ENCODE measurements around the gene TPT1. TPM values are rescaled to one million over a fixed set of nuclear protein-coding genes. Genes with fewer than 3 reads are reported as not detected.
"Not testable (repeated sequence)": the region's sequence is repeated elsewhere in the genome, so short reads cannot be mapped to it uniquely, and the experiment has no call there.

The TPT1 gene
- 1,000 to 10,000 TPM; 2,366 to 3,883 TPM for total RNA-seq
- 1,000 to 10,000 TPM; 2,881 to 3,017 TPM for polyA plus RNA-seq (ENCODE audit: insufficient read length in 2 of 2)
- long read RNA-seq, donor 1, full-length matches to known transcripts = 1,372 of 1,653 reads
- long read RNA-seq, donor 1, partial matches to known transcripts = 263 of 1,653 reads
- long read RNA-seq, donor 1, other reads (novel, unspliced or antisense) = 18 of 1,653 reads
- long read RNA-seq, donor 2, full-length matches to known transcripts = 670 of 728 reads
- long read RNA-seq, donor 2, partial matches to known transcripts = 58 of 728 reads
- long read RNA-seq, donor 2, other reads (novel, unspliced or antisense) = 0 of 728 reads
- long read RNA-seq, donor 3, full-length matches to known transcripts = 858 of 1,003 reads
- long read RNA-seq, donor 3, partial matches to known transcripts = 129 of 1,003 reads
- long read RNA-seq, donor 3, other reads (novel, unspliced or antisense) = 16 of 1,003 reads
- long read RNA-seq, donor 4, full-length matches to known transcripts = 8,781 of 10,573 reads
- long read RNA-seq, donor 4, partial matches to known transcripts = 1,442 of 10,573 reads
- long read RNA-seq, donor 4, other reads (novel, unspliced or antisense) = 350 of 10,573 reads

GRCh38 chr13:45341034-45341798 lies at the start of gene TPT1:
TSS of gene TPT1 (minus strand) at chr13:45341183. CDS start at chr13:45341069, 114 bp downstream.
- Histone ChIP-seq H3K27ac (ENCODE audit: low read depth, low read length) (peak within 1 kb of the TSS; percentile 98), H3K27me3 (ENCODE audit: control insufficient read depth, insufficient read depth, low read length) (no peaks in the 10 kb centered on the region), H3K36me3 (ENCODE audit: control insufficient read depth, insufficient read depth, low read length) (peaks cover 22% of the 10 kb centered on the region), H3K4me1 (ENCODE audit: control insufficient read depth, insufficient read depth, low read length) (peaks cover 10% of the 10 kb centered on the region), H3K4me3 (ENCODE audit: low read depth, low read length) (peak within 1 kb of the TSS; percentile 99), H3K9me3 (ENCODE audit: control insufficient read depth, insufficient read depth, low read length) (no peaks in the 10 kb centered on the region)
- peak; percentile 96 to 100 (median 98) for DNase-seq (ENCODE audit: low read depth in 4 of 6, low spot score in 6 of 6)
- WGBS (ENCODE audit: insufficient coverage) = under 1% methylated on average over 64 of the region's 67 CpGs

DNA sequence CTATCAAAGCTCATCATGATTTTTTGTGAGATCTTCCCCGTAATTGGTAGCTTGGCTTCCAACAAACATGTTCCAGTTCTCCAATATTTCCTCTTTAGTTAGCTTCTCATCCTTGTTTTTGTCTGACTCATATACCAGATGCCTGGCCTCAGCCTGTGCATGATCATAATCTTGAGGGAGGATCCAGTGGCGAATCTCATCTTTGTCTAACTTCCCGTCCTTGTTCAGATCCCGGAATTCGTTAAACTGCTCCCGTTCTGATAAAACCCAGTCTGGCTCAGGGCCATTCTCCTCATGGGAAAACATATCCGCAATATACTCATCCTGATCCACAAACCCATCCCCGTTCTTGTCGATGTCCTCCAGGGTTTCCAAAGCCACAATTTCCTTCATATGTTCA lies 49.4 kb upstream of the TPT1 start:
- not testable (repeated sequence) for DNase-seq (ENCODE audit: low read depth in 4 of 6, low spot score in 6 of 6); H3K27ac ChIP-seq (ENCODE audit: low read depth, low read length); H3K27me3 ChIP-seq (ENCODE audit: control insufficient read depth, insufficient read depth, low read length); H3K4me1 ChIP-seq (ENCODE audit: control insufficient read depth, insufficient read depth, low read length); H3K4me3 ChIP-seq (ENCODE audit: low read depth, low read length); H3K9me3 ChIP-seq (ENCODE audit: control insufficient read depth, insufficient read depth, low read length)
- H3K36me3 ChIP-seq (ENCODE audit: control insufficient read depth, insufficient read depth, low read length) = peaks cover 13% of the 10 kb centered on the region
- WGBS (ENCODE audit: insufficient coverage) = 91% methylated on average over 3 of the region's 9 CpGs

DNA sequence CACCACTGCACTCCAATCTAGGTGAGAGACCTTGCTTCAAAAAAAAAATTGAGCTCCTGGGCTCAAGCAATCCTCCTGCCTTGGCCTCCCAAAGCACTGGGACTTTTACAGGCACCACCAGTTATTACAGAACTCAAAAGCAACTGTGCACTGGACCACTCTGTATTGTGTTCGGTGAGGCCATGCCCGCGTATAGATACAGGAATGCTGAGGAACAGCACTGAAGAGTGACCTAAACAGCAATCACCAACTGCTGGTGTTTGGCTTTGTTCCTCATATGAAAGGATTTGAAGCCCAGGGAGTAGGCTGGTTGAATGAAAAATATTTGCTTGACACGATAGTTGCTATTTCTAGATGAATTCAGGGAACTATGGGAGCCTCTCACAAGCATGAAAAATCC lies 47.7 kb upstream of the TPT1 start:
- no peak for DNase-seq (ENCODE audit: low read depth in 4 of 6, low spot score in 6 of 6)
- Histone ChIP-seq H3K27me3 (ENCODE audit: control insufficient read depth, insufficient read depth, low read length) (no peaks in the 10 kb centered on the region), H3K36me3 (ENCODE audit: control insufficient read depth, insufficient read depth, low read length) (peaks cover 20% of the 10 kb centered on the region), H3K9me3 (ENCODE audit: control insufficient read depth, insufficient read depth, low read length) (no peaks in the 10 kb centered on the region), H3K27ac (ENCODE audit: low read depth, low read length) (no peak overlapping the region), H3K4me3 (ENCODE audit: low read depth, low read length) (no peak overlapping the region), H3K4me1 (ENCODE audit: control insufficient read depth, insufficient read depth, low read length) (no peaks in the 10 kb centered on the region)
- WGBS (ENCODE audit: insufficient coverage) = 61% methylated on average over 2 of the region's 4 CpGs

GRCh38 chr13:45386892-45387575 lies 46.1 kb upstream of the TPT1 start:
- H3K4me3 ChIP-seq (ENCODE audit: low read depth, low read length); DNase-seq (ENCODE audit: low read depth in 4 of 6, low spot score in 6 of 6); H3K4me1 ChIP-seq (ENCODE audit: control insufficient read depth, insufficient read depth, low read length); H3K27ac ChIP-seq (ENCODE audit: low read depth, low read length); H3K9me3 ChIP-seq (ENCODE audit: control insufficient read depth, insufficient read depth, low read length); H3K27me3 ChIP-seq (ENCODE audit: control insufficient read depth, insufficient read depth, low read length): not testable (repeated sequence)
- 76% methylated on average over 15 of the region's 17 CpGs for WGBS (ENCODE audit: insufficient coverage)
- peaks cover 17% of the 10 kb centered on the region for H3K36me3 ChIP-seq (ENCODE audit: control insufficient read depth, insufficient read depth, low read length)

- Histone ChIP-seq H3K4me1 (ENCODE audit: control insufficient read depth, insufficient read depth, low read length) (peaks cover 4% of the 10 kb centered on the region), H3K27me3 (ENCODE audit: control insufficient read depth, insufficient read depth, low read length) (no peaks in the 10 kb centered on the region), H3K9me3 (ENCODE audit: control insufficient read depth, insufficient read depth, low read length) (no peaks in the 10 kb centered on the region), H3K4me3 (ENCODE audit: low read depth, low read length) (no peak overlapping the region), H3K27ac (ENCODE audit: low read depth, low read length) (no peak overlapping the region), H3K36me3 (ENCODE audit: control insufficient read depth, insufficient read depth, low read length) (peaks cover 12% of the 10 kb centered on the region)
- DNase-seq (ENCODE audit: low read depth in 4 of 6, low spot score in 6 of 6) = no peak
- WGBS (ENCODE audit: insufficient coverage) = 91% methylated on average over 4 of the region's 5 CpGs
These were observed 45.0 kb upstream of the TPT1 start for GRCh38 chr13:45385907-45386553.

GRCh38 chr13:45385320-45385719 lies 44.3 kb upstream of the TPT1 start:
- Histone ChIP-seq H3K4me3 (ENCODE audit: low read depth, low read length) (no peak overlapping the region), H3K4me1 (ENCODE audit: control insufficient read depth, insufficient read depth, low read length) (peaks cover 4% of the 10 kb centered on the region), H3K27ac (ENCODE audit: low read depth, low read length) (no peak overlapping the region), H3K9me3 (ENCODE audit: control insufficient read depth, insufficient read depth, low read length) (no peaks in the 10 kb centered on the region), H3K27me3 (ENCODE audit: control insufficient read depth, insufficient read depth, low read length) (no peaks in the 10 kb centered on the region), H3K36me3 (ENCODE audit: control insufficient read depth, insufficient read depth, low read length) (peaks cover 11% of the 10 kb centered on the region)
- no peak for DNase-seq (ENCODE audit: low read depth in 4 of 6, low spot score in 6 of 6)
- 94% methylated on average over 4 of the region's 5 CpGs for WGBS (ENCODE audit: insufficient coverage)

DNA sequence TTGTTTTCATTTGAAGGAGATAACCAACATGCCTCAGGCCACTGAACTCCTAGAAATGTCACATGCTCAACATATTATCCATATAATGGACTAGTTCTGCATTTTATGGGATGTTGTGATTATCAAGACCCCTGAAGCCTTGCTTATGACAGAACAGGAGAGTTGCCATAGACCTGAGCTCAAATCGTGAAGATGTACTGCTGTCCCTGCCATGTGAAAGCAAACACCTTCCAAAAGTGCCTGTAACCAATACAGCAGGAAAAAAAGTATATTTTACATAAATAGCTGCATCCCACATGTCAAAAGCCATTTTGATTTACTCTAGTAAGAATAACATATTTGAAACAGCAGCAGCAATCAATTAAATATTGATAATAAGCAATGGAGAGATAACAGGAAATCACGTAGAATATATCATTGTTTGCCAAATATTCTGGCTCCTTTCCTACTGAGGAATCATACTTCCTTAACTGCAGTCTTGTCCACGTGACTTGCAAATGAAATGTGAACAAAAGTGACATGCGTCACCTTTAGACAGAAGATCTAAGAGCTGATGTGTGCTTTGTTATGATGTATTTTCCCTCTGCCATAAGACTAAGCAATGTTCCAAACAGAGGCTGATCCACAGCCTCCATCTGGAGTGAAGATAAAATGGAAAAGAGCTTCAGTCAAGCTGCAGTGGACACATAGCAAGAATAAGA lies 43.6 kb upstream of the TPT1 start:
- WGBS (ENCODE audit: insufficient coverage) = 100% methylated on average over 1 of the region's 4 CpGs
- H3K27ac ChIP-seq (ENCODE audit: low read depth, low read length) = no peak overlapping the region
- no peak overlapping the region for H3K4me3 ChIP-seq (ENCODE audit: low read depth, low read length)
- H3K36me3 ChIP-seq (ENCODE audit: control insufficient read depth, insufficient read depth, low read length) = peaks cover 14% of the 10 kb centered on the region
- no peaks in the 10 kb centered on the region for H3K27me3 ChIP-seq (ENCODE audit: control insufficient read depth, insufficient read depth, low read length)
- peaks cover 7% of the 10 kb centered on the region for H3K4me1 ChIP-seq (ENCODE audit: control insufficient read depth, insufficient read depth, low read length)
- H3K9me3 ChIP-seq (ENCODE audit: control insufficient read depth, insufficient read depth, low read length) = no peaks in the 10 kb centered on the region
- no peak for DNase-seq (ENCODE audit: low read depth in 4 of 6, low spot score in 6 of 6)

GRCh38 chr13:45382739-45383138 lies 41.8 kb upstream of the TPT1 start:
- 49% methylated on average over 6 of the region's 8 CpGs for WGBS (ENCODE audit: insufficient coverage)
- H3K27ac ChIP-seq (ENCODE audit: low read depth, low read length); H3K9me3 ChIP-seq (ENCODE audit: control insufficient read depth, insufficient read depth, low read length); H3K4me1 ChIP-seq (ENCODE audit: control insufficient read depth, insufficient read depth, low read length); H3K27me3 ChIP-seq (ENCODE audit: control insufficient read depth, insufficient read depth, low read length); H3K4me3 ChIP-seq (ENCODE audit: low read depth, low read length); DNase-seq (ENCODE audit: low read depth in 4 of 6, low spot score in 6 of 6): not testable (repeated sequence)
- peaks cover 12% of the 10 kb centered on the region for H3K36me3 ChIP-seq (ENCODE audit: control insufficient read depth, insufficient read depth, low read length)
